GM12801 (cell line): ENCODE results near the gene FBLN7.

Experiments
- TF ChIP-seq, protein P1 (sequence below): IDR thresholded peaks from one replicate; pipeline ENCODE4 v1.5.1; 2011; ENCODE audit warnings: control low read depth; ENCODE audit not compliant: insufficient read length; ENCODE audit errors: extremely low read depth

FBLN7 gene

GRCh38 chr2:112194482-112194881 is 56.3 kb downstream of the FBLN7 start:
- TF ChIP-seq, protein P1, sequence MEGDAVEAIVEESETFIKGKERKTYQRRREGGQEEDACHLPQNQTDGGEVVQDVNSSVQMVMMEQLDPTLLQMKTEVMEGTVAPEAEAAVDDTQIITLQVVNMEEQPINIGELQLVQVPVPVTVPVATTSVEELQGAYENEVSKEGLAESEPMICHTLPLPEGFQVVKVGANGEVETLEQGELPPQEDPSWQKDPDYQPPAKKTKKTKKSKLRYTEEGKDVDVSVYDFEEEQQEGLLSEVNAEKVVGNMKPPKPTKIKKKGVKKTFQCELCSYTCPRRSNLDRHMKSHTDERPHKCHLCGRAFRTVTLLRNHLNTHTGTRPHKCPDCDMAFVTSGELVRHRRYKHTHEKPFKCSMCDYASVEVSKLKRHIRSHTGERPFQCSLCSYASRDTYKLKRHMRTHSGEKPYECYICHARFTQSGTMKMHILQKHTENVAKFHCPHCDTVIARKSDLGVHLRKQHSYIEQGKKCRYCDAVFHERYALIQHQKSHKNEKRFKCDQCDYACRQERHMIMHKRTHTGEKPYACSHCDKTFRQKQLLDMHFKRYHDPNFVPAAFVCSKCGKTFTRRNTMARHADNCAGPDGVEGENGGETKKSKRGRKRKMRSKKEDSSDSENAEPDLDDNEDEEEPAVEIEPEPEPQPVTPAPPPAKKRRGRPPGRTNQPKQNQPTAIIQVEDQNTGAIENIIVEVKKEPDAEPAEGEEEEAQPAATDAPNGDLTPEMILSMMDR: no peak

GRCh38 chr2:112195167-112195766 is 57.1 kb downstream of the FBLN7 start:
- TF ChIP-seq, protein P1: no peak

DNA sequence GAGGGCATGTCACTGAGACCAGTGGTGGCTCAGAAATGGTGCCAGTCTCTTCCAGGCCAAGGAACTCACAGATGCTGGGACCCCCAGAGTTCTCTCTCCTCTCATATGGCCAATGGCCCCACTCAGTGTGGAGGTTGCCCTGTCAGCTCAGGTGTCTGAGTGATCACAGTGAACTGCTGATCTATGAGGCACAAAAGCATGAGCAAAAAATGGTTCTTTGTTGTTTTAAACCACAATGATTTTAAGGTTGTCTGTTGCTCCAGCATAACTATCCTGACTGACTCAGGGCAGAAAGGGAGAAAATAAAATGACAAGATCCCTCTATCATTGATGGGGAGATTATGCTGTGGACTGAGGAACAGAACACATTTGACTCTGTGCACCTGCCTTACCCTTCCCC is 57.8 kb downstream of the FBLN7 start:
- TF ChIP-seq, protein P1: no peak

DNA sequence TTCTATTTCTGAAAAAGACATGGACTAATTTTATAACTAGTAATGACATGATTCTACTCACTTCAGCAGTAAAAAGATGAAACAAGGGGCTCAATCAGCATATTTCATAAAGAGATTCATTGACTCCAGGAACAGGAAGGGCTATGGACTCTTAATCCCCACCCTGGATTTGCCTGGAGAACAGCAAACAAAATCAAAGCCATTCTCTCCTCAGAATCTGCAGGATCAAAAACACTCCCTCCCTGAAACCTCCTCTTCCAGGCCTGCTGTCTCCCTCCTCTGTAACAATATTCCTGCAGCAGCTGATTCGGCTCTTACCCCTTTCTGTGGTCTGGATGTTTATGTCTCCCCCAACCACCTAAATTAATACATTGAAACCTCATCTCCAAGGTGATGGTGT is 59.7 kb downstream of the FBLN7 start:
- TF ChIP-seq, protein P1: no peak

- TF ChIP-seq, protein P1: no peak
Measured at GRCh38 chr2:112198780-112199179, 60.6 kb downstream of the FBLN7 start.

DNA sequence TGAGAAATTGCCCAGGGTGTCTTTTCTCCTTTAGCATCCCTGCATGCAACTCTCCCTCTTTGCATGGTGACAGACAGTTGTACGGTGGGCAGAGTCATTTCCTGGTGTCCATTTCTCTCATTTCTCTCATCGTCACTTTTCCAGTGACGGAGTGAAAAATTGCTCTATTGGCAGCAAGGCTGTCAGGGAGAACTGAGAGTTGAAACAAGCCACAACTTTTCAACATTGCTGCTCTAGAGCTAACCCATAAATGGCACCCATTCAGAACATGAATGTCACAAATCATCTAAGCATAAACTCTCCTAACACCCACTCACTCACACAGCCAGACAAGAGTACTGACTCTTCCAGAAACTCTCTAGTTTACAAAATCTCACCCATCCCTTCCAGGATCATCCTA is 61.0 kb downstream of the FBLN7 start:
- TF ChIP-seq, protein P1: no peak

DNA sequence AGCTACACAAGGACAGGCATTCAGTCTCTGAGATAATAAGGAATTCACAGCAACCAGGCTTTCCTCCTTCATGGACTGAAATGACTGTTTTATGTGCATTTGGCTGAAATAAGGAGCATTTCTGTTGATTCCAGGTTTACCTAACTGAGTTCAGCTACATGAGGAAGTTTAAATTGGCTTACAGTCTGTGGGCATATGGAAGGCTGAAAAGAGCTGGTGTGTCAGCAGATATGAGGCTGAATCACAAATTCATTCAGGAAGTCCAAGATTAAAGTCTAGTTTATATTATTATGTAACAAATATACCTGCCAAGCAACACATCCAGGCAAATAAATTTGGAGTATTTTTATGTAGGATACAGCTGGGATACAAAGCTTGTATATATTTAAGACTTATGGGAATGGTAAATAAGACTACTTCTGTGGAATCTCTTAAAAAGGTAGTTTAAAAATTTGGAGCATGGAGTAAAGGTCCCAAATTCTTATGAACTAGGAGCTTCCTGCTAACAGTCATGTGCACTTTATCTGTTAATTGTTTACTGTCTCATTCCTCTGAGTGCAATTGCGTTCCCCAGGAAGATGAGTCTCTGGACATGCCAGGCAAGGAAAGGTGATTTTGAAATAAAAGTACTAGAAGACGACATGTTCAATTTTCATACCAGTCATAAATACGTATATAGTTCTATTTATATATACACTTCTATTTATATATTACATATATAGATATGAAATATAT is 63.7 kb downstream of the FBLN7 start:
- TF ChIP-seq, protein P1: no peak
